H9 (cell line): ENCODE data around the gene ECE2. TPM values are rescaled to one million over a fixed set of nuclear protein-coding genes. Genes with fewer than 3 reads are reported as not detected.

ENCODE experiments used
- DNase-seq: peaks from one replicate; pipeline ENCODE4 v3.0.0-alpha.2; 2017
- H2AFZ ChIP-seq: one replicate; pipeline ENCODE4 v1.6.1; 2013; ENCODE audit warnings: mild to moderate bottlenecking, low read length, control low read depth, moderate library complexity
- H2AK5ac ChIP-seq: 2 replicates; pipeline ENCODE4 v1.6.1; 2013; ENCODE audit warnings: low read length, control low read depth, mixed read lengths; ENCODE audit not compliant: insufficient read length
- H2BK120ac ChIP-seq: one replicate; pipeline ENCODE4 v1.6.1; 2013; ENCODE audit warnings: low read depth, mild to moderate bottlenecking, low read length, control low read depth, inconsistent platforms; ENCODE audit not compliant: poor library complexity, severe bottlenecking
- H2BK12ac ChIP-seq: 2 replicates; pipeline ENCODE4 v1.6.1; 2013; ENCODE audit warnings: low read length, control low read depth, mixed read lengths, low read depth; ENCODE audit not compliant: insufficient read length
- H2BK15ac ChIP-seq: 2 replicates; pipeline ENCODE4 v1.6.1; 2013; ENCODE audit warnings: low read depth, low read length, control low read depth
- H2BK20ac ChIP-seq: one replicate; pipeline ENCODE4 v1.6.1; 2013; ENCODE audit warnings: low read depth, mild to moderate bottlenecking, low read length, control low read depth, inconsistent platforms; ENCODE audit not compliant: poor library complexity, severe bottlenecking
- H2BK5ac ChIP-seq: 2 replicates; pipeline ENCODE4 v1.6.1; 2013; ENCODE audit warnings: low read length, control low read depth, mixed read lengths; ENCODE audit not compliant: insufficient read length
- H3K14ac ChIP-seq: 2 replicates; pipeline ENCODE4 v1.6.1; 2013; ENCODE audit warnings: low read length, control low read depth; ENCODE audit not compliant: insufficient read depth
- H3K18ac ChIP-seq: 2 replicates; pipeline ENCODE4 v1.6.1; 2013; ENCODE audit warnings: low read depth, mild to moderate bottlenecking, mixed read lengths, low read length, control low read depth; ENCODE audit not compliant: insufficient read length
- H3K23ac ChIP-seq: 2 replicates; pipeline ENCODE4 v1.6.1; 2013; ENCODE audit warnings: low read length, control low read depth, mixed read lengths, low read depth; ENCODE audit not compliant: insufficient read length
- H3K23me2 ChIP-seq: 2 replicates; pipeline ENCODE4 v1.6.1; 2013; ENCODE audit warnings: low read depth, mild to moderate bottlenecking, mixed read lengths, low read length, control low read depth; ENCODE audit not compliant: insufficient read length, poor library complexity, severe bottlenecking
- H3K27ac ChIP-seq: 2 replicates; pipeline ENCODE4 v1.5.1; 2013; ENCODE audit warnings: low read length, control low read depth, mixed read lengths, low read depth; ENCODE audit not compliant: insufficient read length
- H3K27me3 ChIP-seq: 2 replicates; pipeline ENCODE4 v1.6.1; 2013; ENCODE audit warnings: low read length, control low read depth, inconsistent platforms; ENCODE audit not compliant: insufficient read depth
- H3K4ac ChIP-seq: 2 replicates; pipeline ENCODE4 v1.6.1; 2013; ENCODE audit warnings: low read depth, mild to moderate bottlenecking, control low read depth, inconsistent platforms, low read length, moderate library complexity
- H3K4me1 ChIP-seq: 2 replicates; pipeline ENCODE4 v1.6.1; 2013; ENCODE audit warnings: low read length, control low read depth, inconsistent platforms; ENCODE audit not compliant: insufficient read depth
- H3K4me2 ChIP-seq: 2 replicates; pipeline ENCODE4 v1.6.1; 2013; ENCODE audit warnings: low read length, control low read depth, mixed read lengths; ENCODE audit not compliant: insufficient read length, insufficient read depth
- H3K56ac ChIP-seq: 2 replicates; pipeline ENCODE4 v1.6.1; 2013; ENCODE audit warnings: low read depth, mild to moderate bottlenecking, mixed read lengths, low read length, control low read depth; ENCODE audit not compliant: insufficient read length
- H3K79me1 ChIP-seq: 2 replicates; pipeline ENCODE4 v1.6.1; 2013; ENCODE audit warnings: low read depth, mild to moderate bottlenecking, moderate library complexity, low read length, control low read depth, inconsistent platforms; ENCODE audit not compliant: insufficient read depth, poor library complexity, severe bottlenecking
- H3K79me2 ChIP-seq: 2 replicates; pipeline ENCODE4 v1.6.1; 2013; ENCODE audit warnings: low read length, control low read depth, inconsistent platforms; ENCODE audit not compliant: insufficient read depth
- H3K9ac ChIP-seq: 2 replicates; pipeline ENCODE4 v1.6.1; 2013; ENCODE audit warnings: low read length, control low read depth, mixed read lengths; ENCODE audit not compliant: insufficient read length; ENCODE audit errors: extremely low read depth
- H3K9me3 ChIP-seq: one replicate; pipeline ENCODE4 v1.6.1; 2013; ENCODE audit warnings: low read depth, low read length, inconsistent platforms; ENCODE audit not compliant: control insufficient read depth
- H3T11ph ChIP-seq: one replicate; pipeline ENCODE4 v1.6.1; 2013; ENCODE audit warnings: mild to moderate bottlenecking, low read length, control low read depth, inconsistent platforms
- H4K20me1 ChIP-seq: one replicate; pipeline ENCODE4 v1.6.1; 2013; ENCODE audit not compliant: control insufficient read depth, insufficient read length, insufficient read depth
- H4K5ac ChIP-seq: 2 replicates; pipeline ENCODE4 v1.6.1; 2013; ENCODE audit warnings: low read depth, mild to moderate bottlenecking, mixed read lengths, low read length, control low read depth; ENCODE audit not compliant: insufficient read length
- H4K8ac ChIP-seq: replicated peaks from 2 replicates; pipeline ENCODE4 v1.6.1; 2013; ENCODE audit warnings: low read length, control low read depth, mixed read lengths, low read depth; ENCODE audit not compliant: insufficient read length
- H4K91ac ChIP-seq: 2 replicates; pipeline ENCODE4 v1.6.1; 2013; ENCODE audit warnings: low read depth, mild to moderate bottlenecking, moderate library complexity, mixed read lengths, low read length, control low read depth; ENCODE audit not compliant: insufficient read length
- H3K27ac Mint-ChIP-seq, 3 experiments: 2 replicates in 2 of 3; 3 replicates in 1 of 3; pipeline ENCODE4 v1.8.0; 2020 to 2021; ENCODE audit warnings: mixed read lengths in 3 of 3, mild to moderate bottlenecking in 1 of 3, moderate library complexity in 1 of 3
- H3K27me3 Mint-ChIP-seq: 2 replicates; pipeline ENCODE4 v1.8.0; 2021; ENCODE audit warnings: low read depth, mild to moderate bottlenecking, moderate library complexity, mixed read lengths
- H3K36me3 Mint-ChIP-seq, 3 experiments: 2 replicates in 2 of 3; 3 replicates in 1 of 3; pipeline ENCODE4 v1.8.0; 2020 to 2021; ENCODE audit warnings: low read depth in 3 of 3, mixed read lengths in 3 of 3; ENCODE audit not compliant: insufficient read depth in 1 of 3
- H3K4me1 Mint-ChIP-seq, 2 experiments: 2 replicates each; pipeline ENCODE4 v1.8.0; 2020; ENCODE audit warnings: mixed read lengths in 2 of 2
- H3K4me3 Mint-ChIP-seq, 2 experiments: 2 replicates in 1 of 2; 3 replicates in 1 of 2; pipeline ENCODE4 v1.8.0; 2020 to 2021; ENCODE audit warnings: mild to moderate bottlenecking in 2 of 2, mixed read lengths in 2 of 2, moderate library complexity in 1 of 2
- H3K9me3 Mint-ChIP-seq, 2 experiments: 2 replicates in 1 of 2; 3 replicates in 1 of 2; pipeline ENCODE4 v1.8.0; 2020; ENCODE audit warnings: mild to moderate bottlenecking in 2 of 2, mixed read lengths in 2 of 2, moderate library complexity in 1 of 2
- WGBS: extraction: QIAGEN DNeasy Blood & Tissue Kit; methylation state at CpG from one replicate; pipeline ENCODE4 v1.1.7; 2013; ENCODE audit warnings: missing lambda C conversion rate, low lambda C conversion rate, mixed read lengths; ENCODE audit not compliant: insufficient read length; ENCODE audit errors: extremely low coverage; 5-methylcytosine and 5-hydroxymethylcytosine counted together
- microRNA-seq: library from miRNA; unstranded; fragments of <30 nt; microRNA quantifications from one replicate; pipeline ENCODE4, GENCODE V29; 2020; ENCODE audit warnings: borderline microRNAs expressed
- total RNA-seq: library from RNA; stranded (reverse); gene quantifications from 2 replicates; pipeline ENCODE4 v1.2.1, GENCODE V29; 2021
- TF ChIP-seq, protein P1 (sequence below): fragments of 200-600 bp; sonication (generic); conservative IDR thresholded peaks from 3 replicates; pipeline ENCODE4 v1.8.0; 2021; ENCODE audit warnings: antibody characterized with exemption, mild to moderate bottlenecking

ECE2 gene
- total RNA-seq, 1 experiment from 2014 or later = not detected

DNA sequence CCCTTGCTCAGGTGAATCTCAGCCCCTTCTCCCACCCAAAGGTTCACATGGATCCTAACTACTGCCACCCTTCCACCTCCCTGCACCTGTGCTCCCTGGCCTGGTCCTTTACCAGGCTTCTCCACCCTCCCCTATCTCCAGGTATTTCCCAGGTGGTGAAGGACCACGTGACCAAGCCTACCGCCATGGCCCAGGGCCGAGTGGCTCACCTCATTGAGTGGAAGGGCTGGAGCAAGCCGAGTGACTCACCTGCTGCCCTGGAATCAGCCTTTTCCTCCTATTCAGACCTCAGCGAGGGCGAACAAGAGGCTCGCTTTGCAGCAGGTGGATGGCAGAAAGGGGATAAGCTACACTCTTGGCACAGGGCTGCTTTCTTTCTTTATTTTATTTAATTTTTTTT lies 66.1 kb downstream of the ECE2 start:
- no CpG with 5 or more reads among the region's 7 CpGs for WGBS
- TF ChIP-seq, protein P1, sequence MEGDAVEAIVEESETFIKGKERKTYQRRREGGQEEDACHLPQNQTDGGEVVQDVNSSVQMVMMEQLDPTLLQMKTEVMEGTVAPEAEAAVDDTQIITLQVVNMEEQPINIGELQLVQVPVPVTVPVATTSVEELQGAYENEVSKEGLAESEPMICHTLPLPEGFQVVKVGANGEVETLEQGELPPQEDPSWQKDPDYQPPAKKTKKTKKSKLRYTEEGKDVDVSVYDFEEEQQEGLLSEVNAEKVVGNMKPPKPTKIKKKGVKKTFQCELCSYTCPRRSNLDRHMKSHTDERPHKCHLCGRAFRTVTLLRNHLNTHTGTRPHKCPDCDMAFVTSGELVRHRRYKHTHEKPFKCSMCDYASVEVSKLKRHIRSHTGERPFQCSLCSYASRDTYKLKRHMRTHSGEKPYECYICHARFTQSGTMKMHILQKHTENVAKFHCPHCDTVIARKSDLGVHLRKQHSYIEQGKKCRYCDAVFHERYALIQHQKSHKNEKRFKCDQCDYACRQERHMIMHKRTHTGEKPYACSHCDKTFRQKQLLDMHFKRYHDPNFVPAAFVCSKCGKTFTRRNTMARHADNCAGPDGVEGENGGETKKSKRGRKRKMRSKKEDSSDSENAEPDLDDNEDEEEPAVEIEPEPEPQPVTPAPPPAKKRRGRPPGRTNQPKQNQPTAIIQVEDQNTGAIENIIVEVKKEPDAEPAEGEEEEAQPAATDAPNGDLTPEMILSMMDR = no peak
- H2AFZ ChIP-seq = no peak overlapping the region
- no peaks in the 10 kb centered on the region for H3K79me2 ChIP-seq
- DNase-seq = no peak
- H3K79me1 ChIP-seq = no peaks in the 10 kb centered on the region
- H3K4me2 ChIP-seq = no peak overlapping the region
- no peak overlapping the region; a peak in 2 of 7 replicates for H3K27ac Mint-ChIP-seq
- H3K27ac ChIP-seq = no peak overlapping the region
- H3K4me1 ChIP-seq = 0 out of 2 replicates have a peak, but pooled peaks cover 2% of the 10 kb centered on the region
- no peak overlapping the region for H2BK12ac ChIP-seq
- H3K27me3 Mint-ChIP-seq = no peaks in the 10 kb centered on the region
- no peak overlapping the region for H3T11ph ChIP-seq
- H3K4me3 Mint-ChIP-seq = no peak overlapping the region
- H3K9ac ChIP-seq = no peak overlapping the region
- H3K4me1 Mint-ChIP-seq = peaks cover 27 to 31% of the 10 kb centered on the region in 2 experiments
- no peak overlapping the region for H4K5ac ChIP-seq
- no peaks in the 10 kb centered on the region; a peak in 1 of 5 replicates for H3K9me3 Mint-ChIP-seq
- no peak overlapping the region for H3K56ac ChIP-seq
- peaks cover 14 to 37% (median 20%) of the 10 kb centered on the region in 3 experiments for H3K36me3 Mint-ChIP-seq
- no peak overlapping the region for H2BK5ac ChIP-seq
- H3K23ac ChIP-seq = no peak overlapping the region
- peaks cover 3% of the 10 kb centered on the region for H3K23me2 ChIP-seq
- no peak overlapping the region for H4K8ac ChIP-seq
- no peak overlapping the region for H2BK20ac ChIP-seq
- no peak overlapping the region for H3K4ac ChIP-seq
- no peak overlapping the region for H3K14ac ChIP-seq
- H2AK5ac ChIP-seq = no peak overlapping the region
- no peak overlapping the region for H2BK120ac ChIP-seq
- no peaks in the 10 kb centered on the region for H3K9me3 ChIP-seq
- no peak overlapping the region for H4K91ac ChIP-seq
- H4K20me1 ChIP-seq = peaks cover 4% of the 10 kb centered on the region
- no peak overlapping the region for H3K18ac ChIP-seq
- no peaks in the 10 kb centered on the region for H3K27me3 ChIP-seq
- no peak overlapping the region for H2BK15ac ChIP-seq

Small RNAs within 50 kb of the gene (microRNA-seq; reads per million reads assigned to microRNA genes)
- 1.3 reads per million, percentile 7 among the genes with 10 or more reads in this experiment for gene MIR1224

Other genes with a start within 250 kb of the ECE2 start
- not detected in 2 replicates for gene HTR3D, start 244.3 kb upstream of the ECE2 start, total RNA-seq
- not detected in 2 replicates for gene HTR3C, start 223.0 kb upstream of the ECE2 start, total RNA-seq
- gene HTR3E, start 179.0 kb upstream of the ECE2 start, total RNA-seq = not detected in 2 replicates
- gene EIF2B5, start 140.7 kb upstream of the ECE2 start, total RNA-seq = 38.4 and 42.0 TPM in 2 replicates
- 64.7 and 69.7 TPM in 2 replicates for gene DVL3, start 120.6 kb upstream of the ECE2 start, total RNA-seq
- 443 and 459 TPM in 2 replicates for gene AP2M1, start 101.2 kb upstream of the ECE2 start, total RNA-seq
- gene ABCF3, start 89.8 kb upstream of the ECE2 start, total RNA-seq = 56.1 and 58.4 TPM in 2 replicates
- gene VWA5B2, start 46.4 kb upstream of the ECE2 start, total RNA-seq = 2.7 TPM in 2 replicates
- gene ALG3, start 27.1 kb upstream of the ECE2 start, total RNA-seq = 54.1 and 62.2 TPM in 2 replicates
- gene EEF1AKMT4, start 26.4 kb upstream of the ECE2 start, total RNA-seq = 8.1 and 9.8 TPM in 2 replicates
- 12.6 and 13.9 TPM in 2 replicates for gene CAMK2N2, start 14.5 kb upstream of the ECE2 start, total RNA-seq
- gene PSMD2, start 23.2 kb downstream of the ECE2 start, total RNA-seq = 337 and 344 TPM in 2 replicates
- gene EIF4G1, start 38.6 kb downstream of the ECE2 start, total RNA-seq = 532 and 544 TPM in 2 replicates
- 14.4 and 15.5 TPM in 2 replicates for gene FAM131A, start 61.6 kb downstream of the ECE2 start, total RNA-seq
- gene CLCN2, start 85.6 kb downstream of the ECE2 start, total RNA-seq = 17.2 and 19.5 TPM in 2 replicates
- gene POLR2H, start 85.7 kb downstream of the ECE2 start, total RNA-seq = 115 and 122 TPM in 2 replicates
- 0.64 and 0.85 TPM in 2 replicates for gene THPO, start 102.2 kb downstream of the ECE2 start, total RNA-seq
- 1.8 and 1.9 TPM in 2 replicates for gene CHRD, start 104.0 kb downstream of the ECE2 start, total RNA-seq